A673 (cell line): ENCODE results near the gene SEC22C.

Source experiments
- EZH2 ChIP-seq: fragments of 200-600 bp; sonication (generic); IDR thresholded peaks from 2 replicates; pipeline ENCODE4 v1.6.1; 2017; ENCODE audit warnings: borderline replicate concordance, low read depth, mild to moderate bottlenecking, mixed read lengths, antibody characterized with exemption, low read length; ENCODE audit not compliant: poor library complexity, severe bottlenecking
- TF ChIP-seq, protein P1 (sequence below): fragments of 300-800, 200-600 bp; sonication (generic); conservative IDR thresholded peaks from 2 replicates; pipeline ENCODE4 v1.5.1; 2017; ENCODE audit warnings: low read depth, mild to moderate bottlenecking, antibody characterized with exemption, low read length, moderate library complexity, mixed read lengths

GRCh38 chr3:42524751-42525150, 57.0 kb downstream of the SEC22C start:
- TF ChIP-seq, protein P1, sequence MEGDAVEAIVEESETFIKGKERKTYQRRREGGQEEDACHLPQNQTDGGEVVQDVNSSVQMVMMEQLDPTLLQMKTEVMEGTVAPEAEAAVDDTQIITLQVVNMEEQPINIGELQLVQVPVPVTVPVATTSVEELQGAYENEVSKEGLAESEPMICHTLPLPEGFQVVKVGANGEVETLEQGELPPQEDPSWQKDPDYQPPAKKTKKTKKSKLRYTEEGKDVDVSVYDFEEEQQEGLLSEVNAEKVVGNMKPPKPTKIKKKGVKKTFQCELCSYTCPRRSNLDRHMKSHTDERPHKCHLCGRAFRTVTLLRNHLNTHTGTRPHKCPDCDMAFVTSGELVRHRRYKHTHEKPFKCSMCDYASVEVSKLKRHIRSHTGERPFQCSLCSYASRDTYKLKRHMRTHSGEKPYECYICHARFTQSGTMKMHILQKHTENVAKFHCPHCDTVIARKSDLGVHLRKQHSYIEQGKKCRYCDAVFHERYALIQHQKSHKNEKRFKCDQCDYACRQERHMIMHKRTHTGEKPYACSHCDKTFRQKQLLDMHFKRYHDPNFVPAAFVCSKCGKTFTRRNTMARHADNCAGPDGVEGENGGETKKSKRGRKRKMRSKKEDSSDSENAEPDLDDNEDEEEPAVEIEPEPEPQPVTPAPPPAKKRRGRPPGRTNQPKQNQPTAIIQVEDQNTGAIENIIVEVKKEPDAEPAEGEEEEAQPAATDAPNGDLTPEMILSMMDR = no peak
- no peak for TF ChIP-seq EZH2
